Measurements from ENCODE around the gene ADAMTS7.
"Not testable (repeated sequence)": the region's sequence is repeated elsewhere in the genome, so short reads cannot be mapped to it uniquely, and the experiment has no call there.

ADAMTS7 gene, protein sequence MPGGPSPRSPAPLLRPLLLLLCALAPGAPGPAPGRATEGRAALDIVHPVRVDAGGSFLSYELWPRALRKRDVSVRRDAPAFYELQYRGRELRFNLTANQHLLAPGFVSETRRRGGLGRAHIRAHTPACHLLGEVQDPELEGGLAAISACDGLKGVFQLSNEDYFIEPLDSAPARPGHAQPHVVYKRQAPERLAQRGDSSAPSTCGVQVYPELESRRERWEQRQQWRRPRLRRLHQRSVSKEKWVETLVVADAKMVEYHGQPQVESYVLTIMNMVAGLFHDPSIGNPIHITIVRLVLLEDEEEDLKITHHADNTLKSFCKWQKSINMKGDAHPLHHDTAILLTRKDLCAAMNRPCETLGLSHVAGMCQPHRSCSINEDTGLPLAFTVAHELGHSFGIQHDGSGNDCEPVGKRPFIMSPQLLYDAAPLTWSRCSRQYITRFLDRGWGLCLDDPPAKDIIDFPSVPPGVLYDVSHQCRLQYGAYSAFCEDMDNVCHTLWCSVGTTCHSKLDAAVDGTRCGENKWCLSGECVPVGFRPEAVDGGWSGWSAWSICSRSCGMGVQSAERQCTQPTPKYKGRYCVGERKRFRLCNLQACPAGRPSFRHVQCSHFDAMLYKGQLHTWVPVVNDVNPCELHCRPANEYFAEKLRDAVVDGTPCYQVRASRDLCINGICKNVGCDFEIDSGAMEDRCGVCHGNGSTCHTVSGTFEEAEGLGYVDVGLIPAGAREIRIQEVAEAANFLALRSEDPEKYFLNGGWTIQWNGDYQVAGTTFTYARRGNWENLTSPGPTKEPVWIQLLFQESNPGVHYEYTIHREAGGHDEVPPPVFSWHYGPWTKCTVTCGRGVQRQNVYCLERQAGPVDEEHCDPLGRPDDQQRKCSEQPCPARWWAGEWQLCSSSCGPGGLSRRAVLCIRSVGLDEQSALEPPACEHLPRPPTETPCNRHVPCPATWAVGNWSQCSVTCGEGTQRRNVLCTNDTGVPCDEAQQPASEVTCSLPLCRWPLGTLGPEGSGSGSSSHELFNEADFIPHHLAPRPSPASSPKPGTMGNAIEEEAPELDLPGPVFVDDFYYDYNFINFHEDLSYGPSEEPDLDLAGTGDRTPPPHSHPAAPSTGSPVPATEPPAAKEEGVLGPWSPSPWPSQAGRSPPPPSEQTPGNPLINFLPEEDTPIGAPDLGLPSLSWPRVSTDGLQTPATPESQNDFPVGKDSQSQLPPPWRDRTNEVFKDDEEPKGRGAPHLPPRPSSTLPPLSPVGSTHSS (N-terminal part only)

DNA sequence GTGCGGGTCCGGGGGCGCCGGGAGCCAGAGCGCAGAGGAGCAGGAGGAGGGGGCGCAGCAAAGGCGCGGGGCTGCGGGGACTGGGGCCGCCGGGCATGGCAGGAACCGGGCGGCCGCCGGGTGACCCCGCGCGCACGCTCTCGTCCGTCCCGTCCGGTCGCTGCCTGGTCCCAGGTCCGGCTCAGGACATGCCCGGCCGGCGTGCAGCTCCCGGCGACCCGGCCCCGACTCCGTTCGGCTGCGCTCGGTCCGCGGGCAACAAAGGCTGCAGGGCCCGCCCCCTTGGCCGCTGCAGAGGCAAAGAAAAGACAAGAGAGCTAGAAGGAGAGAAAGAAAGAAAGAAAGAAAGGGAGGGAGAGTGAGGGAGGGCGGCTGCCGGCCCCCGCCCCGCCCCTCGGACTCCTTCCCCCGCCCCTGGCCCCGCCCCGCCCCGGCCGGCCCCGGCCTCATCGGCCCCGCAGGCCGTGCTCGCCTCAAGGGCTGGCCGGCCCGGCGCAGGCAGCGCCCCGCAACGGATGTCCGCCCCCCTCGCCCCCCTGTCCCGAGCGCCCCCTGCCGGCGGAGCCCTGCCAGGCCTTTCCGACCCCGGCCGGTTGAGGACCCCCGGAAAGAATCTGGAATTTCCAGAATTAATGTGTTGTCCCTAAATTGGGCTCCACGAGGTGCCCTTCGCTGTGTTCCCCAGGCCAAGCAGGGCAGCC, at the start of gene ADAMTS7:
ADAMTS7 (minus strand) TSS at position 341 of the 701 bp plus-strand sequence; CDS start at position 97, 244 bp downstream.
- peak; percentile 47 to 48 for DNase-seq (ENCODE audit: low read depth in 2 of 2)

DNA sequence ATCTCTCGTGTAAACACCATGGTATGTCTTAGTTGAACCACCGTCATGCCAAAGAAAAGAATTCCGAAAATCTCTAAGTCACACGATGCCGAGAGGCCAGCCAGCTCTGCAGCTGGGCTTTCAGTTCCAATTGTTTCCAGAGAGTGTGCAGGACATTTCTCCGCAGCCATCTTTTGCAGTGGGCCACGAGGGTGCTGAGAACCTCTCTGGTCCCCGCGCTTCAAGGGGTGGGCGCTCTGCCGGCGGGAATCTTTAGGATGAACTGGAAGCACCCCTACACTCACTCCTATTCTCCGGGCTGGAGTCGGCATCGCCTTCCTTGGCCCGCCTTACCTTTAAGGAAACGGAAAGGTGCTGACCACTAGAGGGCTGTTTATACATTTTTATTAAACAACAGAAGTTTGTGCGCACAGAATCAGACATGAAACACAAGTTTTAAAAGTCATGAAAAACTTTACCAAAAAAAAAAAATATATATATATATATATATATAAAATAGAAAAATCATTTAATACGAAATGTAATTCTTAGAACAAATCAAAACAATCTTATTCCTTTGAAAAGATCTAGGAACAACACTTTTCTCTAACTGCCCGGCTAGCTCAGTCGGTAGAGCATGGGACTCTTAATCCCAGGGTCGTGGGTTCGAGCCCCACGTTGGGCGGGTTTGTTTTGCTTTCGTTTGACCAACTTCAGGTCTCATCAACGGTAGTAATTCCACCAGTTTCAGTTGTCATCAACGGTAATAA, 48.9 kb upstream of the ADAMTS7 start:
- DNase-seq (ENCODE audit: low read depth in 2 of 2) = peak; percentile 62 to 69

DNA sequence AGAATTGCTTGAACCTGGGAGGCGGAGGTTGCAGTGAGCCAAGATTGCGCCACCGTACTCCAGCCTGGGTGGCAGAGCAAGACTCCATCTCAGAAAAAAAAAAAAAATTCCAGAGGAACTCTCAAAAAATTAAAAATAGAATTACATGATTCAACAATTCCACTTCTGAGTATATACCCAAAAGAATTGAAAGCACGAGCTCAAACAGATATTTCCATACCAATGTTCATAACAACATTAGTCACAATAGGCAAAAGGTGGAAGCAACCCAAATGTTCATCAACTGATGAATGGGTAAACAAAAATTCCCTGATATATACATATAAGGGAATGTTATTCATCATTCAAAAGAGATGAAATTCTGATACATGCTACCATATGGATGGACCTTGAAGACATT, 44.5 kb upstream of the ADAMTS7 start:
- DNase-seq (ENCODE audit: low read depth in 2 of 2) = peak; percentile 80 to 86

DNA sequence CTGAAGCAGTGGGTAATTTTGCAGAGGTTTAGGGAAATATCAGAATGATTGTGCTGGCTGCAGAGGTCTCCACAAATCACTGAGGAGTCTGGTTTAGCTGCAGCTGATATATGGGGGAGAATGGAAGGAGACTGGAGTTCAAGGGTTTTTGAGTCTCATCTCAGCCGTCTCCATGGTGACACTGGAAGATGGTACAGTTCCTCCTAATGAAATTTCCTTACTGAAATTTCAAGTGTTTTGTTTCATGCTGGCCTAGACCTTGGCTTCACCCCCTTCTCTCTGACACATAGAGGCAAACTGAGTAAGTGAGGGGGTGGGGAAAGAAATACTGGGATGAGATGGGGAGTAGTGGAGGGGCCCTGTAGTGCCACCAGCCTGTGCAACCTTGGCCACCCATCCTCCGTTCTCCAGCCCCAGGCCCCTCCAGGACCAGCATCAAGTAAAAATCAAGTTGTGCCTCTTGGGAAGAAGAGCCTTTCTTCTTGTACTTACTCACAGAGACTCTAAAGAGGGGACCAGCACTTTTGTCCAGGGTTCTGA, 43.6 kb upstream of the ADAMTS7 start:
- DNase-seq (ENCODE audit: low read depth in 2 of 2) = no peak

DNA sequence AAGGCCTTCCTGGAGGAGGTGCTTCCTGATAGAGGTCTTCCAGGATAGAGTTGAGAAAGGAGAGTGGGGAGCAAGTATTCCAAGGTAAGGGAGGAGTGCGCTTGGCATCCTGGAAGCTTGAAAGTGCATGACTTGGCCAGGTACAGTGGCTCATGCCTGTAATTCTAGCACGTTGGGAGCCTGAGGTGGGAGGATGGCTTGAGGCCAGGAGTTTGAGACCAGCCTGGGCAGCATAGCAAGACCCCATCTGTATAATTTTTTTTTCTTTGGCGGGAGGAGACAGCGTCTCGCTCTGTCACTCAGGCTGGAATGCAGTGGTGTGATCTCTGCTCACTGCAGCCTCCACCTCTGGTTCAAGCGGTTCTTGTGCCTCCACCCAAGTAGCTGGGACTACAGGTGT, 42.2 kb upstream of the ADAMTS7 start:
- DNase-seq (ENCODE audit: low read depth in 2 of 2) = no peak

DNA sequence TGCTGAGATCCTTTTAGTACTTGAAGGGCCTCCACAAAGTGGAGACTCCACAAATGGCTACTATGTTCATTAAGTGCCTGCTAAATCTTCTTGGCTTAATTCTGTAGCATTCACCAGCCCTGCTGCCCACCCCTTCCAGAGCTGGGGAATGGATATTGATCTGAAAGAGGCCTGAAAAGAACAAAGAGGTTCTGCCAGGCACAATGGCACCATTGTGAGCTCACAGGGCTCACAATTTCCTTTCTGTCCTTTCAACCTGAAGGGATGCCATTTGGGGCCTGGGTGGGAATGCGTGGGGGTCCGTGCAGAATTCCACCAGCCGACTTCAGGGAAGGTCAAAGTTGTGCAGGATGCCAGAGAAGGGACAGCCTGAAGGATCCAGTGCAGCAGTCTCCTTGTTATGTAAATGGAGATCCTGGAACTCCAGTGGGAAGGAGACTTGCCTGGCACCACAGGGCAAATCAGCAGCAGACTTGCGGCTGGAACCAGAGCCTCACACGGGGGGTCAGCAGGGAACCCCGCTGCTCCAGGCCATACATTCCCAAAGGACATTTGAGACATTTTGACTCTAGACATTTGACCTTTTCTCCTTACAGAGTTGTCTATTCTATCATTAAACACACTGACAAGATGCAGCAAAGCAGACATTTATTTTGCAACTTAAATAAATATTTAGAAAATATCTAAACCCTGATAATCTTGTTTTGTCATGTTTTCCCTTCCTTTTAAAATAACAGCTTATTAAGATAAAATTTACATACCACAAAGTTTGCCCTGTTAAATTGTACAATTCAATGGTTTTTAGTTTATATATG, 39.9 kb upstream of the ADAMTS7 start:
- no peak for DNase-seq (ENCODE audit: low read depth in 2 of 2)

DNA sequence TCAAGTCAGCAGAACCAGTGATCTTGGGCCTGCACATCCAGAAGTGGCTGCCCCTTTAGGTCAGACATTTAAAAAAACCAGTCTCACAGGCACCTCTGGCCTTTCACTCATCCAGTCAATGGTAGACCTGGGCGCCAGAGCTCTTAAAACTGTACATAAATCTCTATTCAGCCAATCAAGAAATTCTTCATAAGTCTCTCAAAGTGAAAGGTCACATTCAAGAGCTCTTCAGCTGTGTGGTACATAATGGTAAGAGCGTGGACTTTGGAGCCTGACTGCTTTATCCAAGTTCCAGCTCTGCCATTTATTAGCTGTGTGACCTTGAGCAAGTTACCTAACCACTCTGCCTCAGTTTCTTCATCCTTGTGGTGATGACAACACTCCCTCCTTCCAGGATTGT, 39.1 kb upstream of the ADAMTS7 start:
- DNase-seq (ENCODE audit: low read depth in 2 of 2) = no peak

DNA sequence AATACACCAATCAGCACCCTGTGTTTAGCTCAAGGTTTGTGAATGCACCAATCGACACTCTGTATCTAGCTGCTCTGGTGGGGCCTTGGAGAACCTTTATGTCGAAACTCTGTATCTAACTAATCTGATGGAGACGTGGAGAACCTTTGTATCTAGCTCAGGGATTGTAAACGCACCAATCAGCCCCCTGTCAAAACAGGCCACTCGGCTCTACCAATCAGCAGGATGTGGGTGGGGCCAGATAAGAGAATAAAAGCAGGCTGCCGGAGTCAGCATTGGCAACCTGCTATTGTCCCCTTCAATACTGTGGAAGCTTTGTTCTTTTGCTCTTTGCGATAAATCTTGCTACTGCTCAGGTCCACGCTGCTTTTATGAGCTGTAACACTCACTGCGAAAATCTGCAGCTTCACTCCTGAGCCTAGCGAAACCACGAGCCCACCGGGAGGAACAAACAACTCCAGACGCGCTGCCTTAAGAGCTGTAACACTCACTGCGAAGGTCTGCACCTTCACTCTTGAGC, 36.2 kb upstream of the ADAMTS7 start:
- not testable (repeated sequence) for DNase-seq (ENCODE audit: low read depth in 2 of 2)

DNA sequence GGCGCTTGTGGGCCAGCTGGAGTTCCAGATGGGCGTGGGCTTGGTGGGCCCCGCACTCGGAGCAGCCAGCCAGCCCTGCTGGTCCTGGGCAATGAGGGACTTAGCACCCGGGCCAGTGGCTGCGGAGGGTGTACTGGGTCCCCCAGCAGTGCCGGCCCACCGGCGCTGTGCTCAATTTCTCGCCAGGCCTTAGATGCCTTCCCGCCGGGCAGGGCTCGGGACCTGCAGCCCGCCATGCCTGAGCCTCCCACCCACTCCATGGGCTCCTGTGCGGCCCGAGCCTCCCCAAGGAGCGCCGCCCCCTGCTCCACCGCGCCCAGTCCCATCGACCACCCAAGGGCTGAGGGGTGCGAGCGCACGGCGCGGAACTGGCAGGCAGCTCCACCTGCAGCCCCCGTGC, 35.6 kb upstream of the ADAMTS7 start:
- not testable (repeated sequence) for DNase-seq (ENCODE audit: low read depth in 2 of 2)

DNA sequence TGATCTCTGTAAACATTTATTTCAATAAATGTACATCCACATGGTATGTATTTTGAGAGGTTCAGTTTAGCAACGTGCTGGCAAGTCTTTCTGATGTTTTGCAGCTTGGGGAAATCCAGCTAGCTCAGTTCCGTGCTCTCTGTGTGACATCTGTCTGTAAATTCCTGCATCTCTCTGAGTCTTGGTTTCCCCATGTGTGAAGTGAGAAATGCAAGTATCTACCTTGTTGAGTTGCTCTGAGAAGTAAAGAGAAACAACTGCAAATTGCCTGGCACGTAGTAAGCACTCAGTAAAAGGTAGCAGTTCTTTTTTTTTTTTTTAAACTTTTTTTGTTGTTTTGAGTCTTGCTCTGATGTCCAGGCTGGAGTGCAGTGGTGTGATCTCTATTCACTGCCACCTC, 31.3 kb upstream of the ADAMTS7 start:
- no peak for DNase-seq (ENCODE audit: low read depth in 2 of 2)

DNA sequence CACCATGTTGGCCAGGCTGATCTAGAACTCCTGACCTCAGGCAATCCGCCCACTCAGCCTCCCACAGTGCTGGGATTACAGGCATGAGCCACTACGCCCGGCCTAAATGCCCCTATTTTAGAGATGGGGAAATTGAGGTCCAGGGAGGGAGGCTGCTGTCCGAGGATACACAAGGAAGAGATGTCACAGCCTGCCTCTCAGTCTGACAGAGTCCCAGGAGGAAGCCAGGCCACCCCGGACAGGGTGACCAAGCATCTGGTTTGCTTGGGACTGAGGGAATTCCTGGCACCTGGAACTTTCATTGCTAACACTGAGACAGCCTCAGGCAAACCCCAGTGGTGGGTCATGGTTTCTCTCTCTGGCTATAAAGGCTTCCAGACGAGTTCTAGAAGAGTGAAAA, 30.6 kb upstream of the ADAMTS7 start:
- DNase-seq (ENCODE audit: low read depth in 2 of 2) = no peak

DNA sequence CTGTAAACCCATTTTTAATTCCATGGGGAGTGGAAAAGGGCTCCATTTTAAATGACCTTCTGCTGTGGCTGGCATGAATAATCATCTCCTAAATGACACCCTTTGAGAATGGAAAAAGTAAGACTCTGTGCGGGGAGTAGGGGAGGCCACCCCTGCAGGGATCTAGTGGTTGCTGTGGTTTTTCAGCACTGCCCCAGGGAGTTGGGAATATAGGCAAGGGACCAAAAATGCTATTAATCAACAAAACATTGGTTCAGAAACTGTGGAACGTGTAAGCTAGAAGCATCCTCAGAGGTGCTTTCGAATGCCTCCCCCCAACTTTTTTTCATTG, 30.1 kb upstream of the ADAMTS7 start:
- DNase-seq (ENCODE audit: low read depth in 2 of 2) = no peak

DNA sequence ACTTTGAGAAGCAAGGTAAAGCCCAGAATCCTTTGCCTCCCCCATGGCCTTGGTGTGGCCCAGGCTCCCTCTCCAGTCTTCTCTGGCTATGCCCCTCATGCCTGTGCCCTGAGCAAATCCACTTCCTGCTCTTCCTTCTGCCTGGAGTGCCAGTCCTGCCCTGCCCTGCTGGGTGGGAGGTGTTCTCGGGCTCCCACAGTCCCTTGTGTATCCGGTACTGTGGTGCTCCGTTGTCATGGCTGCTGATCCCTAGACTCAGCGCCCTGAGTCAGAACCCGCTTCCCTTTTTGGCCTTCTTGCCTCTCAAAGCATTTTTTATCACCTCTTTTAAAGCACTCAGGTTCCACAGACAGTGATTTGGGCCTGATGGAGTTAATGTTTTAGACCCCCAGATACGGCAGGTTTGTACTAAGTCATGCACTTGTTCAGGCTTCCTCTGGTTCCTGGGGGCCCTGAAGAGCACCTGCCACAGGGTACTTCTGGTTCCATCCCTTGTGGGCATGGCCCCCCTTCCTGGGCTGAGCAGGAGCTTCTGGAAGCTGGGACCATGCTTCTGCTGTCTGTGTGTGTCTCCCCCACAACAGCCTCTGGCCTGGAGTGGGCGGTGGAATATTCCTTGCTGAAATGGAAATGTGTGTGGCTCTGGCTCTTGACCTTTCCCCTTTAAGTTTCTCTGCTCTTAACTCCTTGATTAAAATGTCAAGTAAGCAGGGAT, 29.6 kb upstream of the ADAMTS7 start:
- DNase-seq (ENCODE audit: low read depth in 2 of 2) = no peak

DNA sequence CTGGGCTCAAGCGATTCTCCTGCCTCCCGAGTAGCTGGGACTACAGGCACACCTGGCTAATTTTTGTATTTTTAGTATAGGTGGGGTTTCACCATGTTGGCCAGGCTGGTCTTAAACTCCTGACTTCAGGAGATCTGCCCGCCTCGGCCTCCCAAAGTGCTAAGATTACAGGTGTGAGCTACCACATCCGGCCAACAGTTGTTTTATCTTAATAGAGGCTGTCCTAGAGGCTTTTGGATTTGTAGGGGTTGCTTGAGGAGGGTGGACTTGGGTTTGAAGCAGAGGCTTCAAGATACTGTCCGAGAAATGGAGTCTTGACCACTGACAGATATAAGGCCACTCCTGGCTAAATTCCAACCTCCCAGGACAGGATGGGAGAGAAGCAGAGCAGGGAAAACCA, 27.9 kb upstream of the ADAMTS7 start:
- not testable (repeated sequence) for DNase-seq (ENCODE audit: low read depth in 2 of 2)

DNA sequence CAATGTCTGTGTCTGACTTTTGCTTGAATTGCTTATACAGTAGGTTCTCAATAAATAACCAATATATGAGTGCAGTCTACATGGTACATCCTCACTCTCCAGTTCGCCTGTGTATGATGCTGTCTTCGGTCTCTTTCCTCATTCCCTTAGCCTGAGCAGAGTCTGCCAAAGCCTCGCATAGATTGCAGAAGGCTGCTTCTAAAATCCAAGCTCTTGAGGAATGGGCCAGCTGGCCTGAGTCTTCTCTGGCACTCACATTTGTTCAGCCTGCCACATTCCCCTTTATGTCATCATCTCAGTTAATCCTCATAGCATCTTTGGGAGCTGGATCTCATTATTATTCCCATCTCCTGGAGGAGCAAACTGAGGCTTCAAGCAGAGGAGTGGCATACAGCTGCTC, 27.2 kb upstream of the ADAMTS7 start:
- no peak for DNase-seq (ENCODE audit: low read depth in 2 of 2)

DNA sequence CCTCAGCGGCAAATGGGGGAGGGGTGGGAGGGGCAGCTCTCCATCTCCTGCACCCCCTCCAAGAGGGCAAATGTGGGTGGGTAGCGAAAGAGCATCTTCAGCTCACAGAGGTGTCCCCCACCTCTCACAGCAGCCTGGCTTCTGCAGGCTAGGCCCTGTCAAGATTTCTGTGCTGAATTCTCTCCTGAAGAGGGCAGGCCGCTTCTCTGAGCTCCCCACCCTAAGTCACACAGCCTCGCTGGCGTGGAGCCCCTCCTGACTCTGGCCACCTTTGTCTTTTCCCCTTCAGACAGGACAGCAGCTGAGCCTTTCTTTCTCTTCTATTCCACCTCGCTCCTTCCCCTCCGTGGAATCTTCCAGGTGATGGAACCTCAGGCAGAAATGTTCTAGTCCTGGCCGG, 26.3 kb upstream of the ADAMTS7 start:
- no peak for DNase-seq (ENCODE audit: low read depth in 2 of 2)

DNA sequence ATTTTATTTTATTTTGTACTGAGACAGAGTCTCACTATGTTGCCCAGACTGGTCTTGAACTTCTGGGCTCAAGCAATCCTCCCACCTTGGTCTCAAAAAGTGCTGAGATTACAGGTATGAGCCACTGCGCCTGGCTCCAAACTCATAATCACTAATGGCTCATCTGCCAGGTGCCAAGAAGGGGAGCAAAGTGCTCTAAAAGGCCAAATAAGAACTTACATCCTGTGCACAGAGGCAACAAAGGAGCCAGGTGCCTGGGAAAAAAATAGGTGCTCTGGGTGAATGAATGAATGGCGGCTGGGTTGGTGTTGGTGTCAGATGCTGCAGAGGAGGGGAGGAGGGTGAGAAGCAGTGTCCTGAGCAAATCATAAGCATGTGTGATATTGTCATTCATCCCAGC, 25.9 kb upstream of the ADAMTS7 start:
- no peak for DNase-seq (ENCODE audit: low read depth in 2 of 2)

DNA sequence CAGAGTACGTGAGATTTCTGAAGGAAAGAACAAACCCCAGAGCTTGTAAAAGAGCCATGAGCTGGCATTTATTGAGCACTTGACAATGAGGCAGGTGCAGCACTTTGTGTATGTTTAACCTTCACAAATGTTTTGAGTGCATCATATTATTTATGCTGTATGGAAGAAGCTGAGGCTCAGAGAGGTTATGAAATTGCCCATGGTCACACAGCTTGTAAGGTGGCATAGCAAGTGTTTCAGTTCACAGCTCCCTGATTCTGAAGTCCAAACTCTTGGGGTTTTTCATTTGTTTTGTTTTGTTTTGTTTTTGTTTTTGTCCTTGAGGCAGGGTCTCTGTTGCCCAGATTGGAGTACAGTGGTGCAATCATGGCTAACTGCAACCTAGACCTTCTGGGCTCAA, 25.1 kb upstream of the ADAMTS7 start:
- no peak for DNase-seq (ENCODE audit: low read depth in 2 of 2)
